ENCODE measurements around the gene ONECUT3.

Gene ONECUT3

DNA sequence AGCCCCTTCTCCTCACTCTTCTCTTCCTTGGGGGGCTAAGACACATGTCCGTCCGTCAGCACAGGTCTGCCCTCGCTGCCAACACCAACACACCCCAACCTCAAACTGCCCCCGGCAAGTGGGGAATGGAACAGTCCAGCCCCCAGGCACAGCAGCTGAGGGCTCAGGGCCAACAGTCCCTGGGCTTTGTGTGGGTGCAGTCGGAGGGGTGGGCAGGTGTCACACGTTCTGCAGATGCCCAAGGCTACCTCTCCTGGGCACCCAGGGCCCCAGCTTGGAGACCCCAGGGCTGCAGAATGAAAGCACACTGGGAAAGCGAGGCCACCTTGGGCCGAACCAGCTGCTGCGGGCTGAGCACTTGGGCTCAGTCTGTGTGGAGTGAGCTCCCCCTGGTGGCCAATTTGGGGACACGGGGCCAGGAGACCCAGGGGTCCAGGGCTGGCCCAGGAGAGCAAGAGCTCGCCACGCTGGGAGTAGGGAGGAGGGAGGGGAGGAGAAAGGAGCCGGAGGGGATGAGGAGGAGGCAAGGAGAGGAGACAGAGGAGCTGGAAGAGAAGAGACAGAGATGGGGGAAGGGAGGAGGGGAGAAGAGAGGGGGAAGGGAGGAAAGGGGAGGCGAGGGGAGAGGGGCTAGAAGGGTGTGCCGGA lies 72.7 kb downstream of the ONECUT3 start:
- peak overlapping the region; percentile 53 for H3K27ac Mint-ChIP-seq (ENCODE audit: low read depth)
- H3K36me3 Mint-ChIP-seq (ENCODE audit: insufficient read depth): peaks cover 42% of the 10 kb centered on the region
- peaks cover 5% of the 10 kb centered on the region for H3K4me1 Mint-ChIP-seq
- no peak overlapping the region for H3K4me3 Mint-ChIP-seq
- ATAC-seq (replicated peaks; ENCODE audit: extremely low read depth, poor library complexity, severe bottlenecking): peak; percentile 82
- no peaks in the 10 kb centered on the region for H3K9me3 Mint-ChIP-seq
- H3K27me3 Mint-ChIP-seq: no peaks in the 10 kb centered on the region
- peak; percentile 66 to 82 for DNase-seq (ENCODE audit: low spot score in 2 of 2)

GRCh38 chr19:1826557-1827521 lies 73.5 kb downstream of the ONECUT3 start:
- ATAC-seq (replicated peaks; ENCODE audit: extremely low read depth, poor library complexity, severe bottlenecking) (no peak), DNase-seq (ENCODE audit: low spot score in 2 of 2) (no peak)
- Mint-ChIP-seq H3K9me3 (no peaks in the 10 kb centered on the region), H3K27me3 (no peaks in the 10 kb centered on the region), H3K36me3 (ENCODE audit: insufficient read depth) (peaks cover 46% of the 10 kb centered on the region), H3K4me3 (no peak overlapping the region), H3K4me1 (peaks cover 7% of the 10 kb centered on the region), H3K27ac (ENCODE audit: low read depth) (no peak overlapping the region)

GRCh38 chr19:1827566-1828278 lies 74.4 kb downstream of the ONECUT3 start:
- DNase-seq (ENCODE audit: low spot score in 2 of 2) (no peak), ATAC-seq (replicated peaks; ENCODE audit: extremely low read depth, poor library complexity, severe bottlenecking) (no peak)
- Mint-ChIP-seq H3K27ac (ENCODE audit: low read depth) (no peak overlapping the region), H3K4me3 (no peak overlapping the region), H3K9me3 (no peaks in the 10 kb centered on the region), H3K4me1 (peaks cover 10% of the 10 kb centered on the region), H3K27me3 (no peaks in the 10 kb centered on the region), H3K36me3 (ENCODE audit: insufficient read depth) (peaks cover 44% of the 10 kb centered on the region)

GRCh38 chr19:1828279-1829238 lies 75.3 kb downstream of the ONECUT3 start:
- Mint-ChIP-seq H3K4me3 (no peak overlapping the region), H3K9me3 (no peaks in the 10 kb centered on the region), H3K27me3 (no peaks in the 10 kb centered on the region), H3K36me3 (ENCODE audit: insufficient read depth) (peaks cover 48% of the 10 kb centered on the region), H3K27ac (ENCODE audit: low read depth) (no peak overlapping the region), H3K4me1 (peaks cover 10% of the 10 kb centered on the region)
- DNase-seq (ENCODE audit: low spot score in 2 of 2) (no peak), ATAC-seq (replicated peaks; ENCODE audit: extremely low read depth, poor library complexity, severe bottlenecking) (no peak)

DNA sequence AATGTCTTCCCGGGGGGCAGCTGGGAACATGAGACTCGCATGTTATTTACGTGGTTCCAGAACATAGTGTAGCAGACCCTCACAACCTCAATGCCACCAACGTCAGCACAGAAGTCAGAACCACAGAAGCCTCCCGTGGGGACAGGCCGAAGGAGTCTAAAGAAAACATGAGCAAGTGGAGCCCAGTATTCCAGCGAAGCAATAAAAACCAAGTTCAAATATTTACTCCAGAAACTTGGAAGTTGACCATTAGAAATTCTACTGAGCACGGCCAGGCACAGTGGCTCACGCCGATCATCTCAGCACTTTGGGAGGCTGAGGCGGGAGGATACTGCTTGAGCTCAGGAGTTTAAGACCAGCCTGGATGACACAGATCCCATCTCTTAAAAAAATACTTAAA lies 76.7 kb downstream of the ONECUT3 start:
- H3K9me3 Mint-ChIP-seq: no peaks in the 10 kb centered on the region
- no peaks in the 10 kb centered on the region for H3K27me3 Mint-ChIP-seq
- peaks cover 39% of the 10 kb centered on the region for H3K36me3 Mint-ChIP-seq (ENCODE audit: insufficient read depth)
- H3K4me3 Mint-ChIP-seq: no peak overlapping the region
- no peak overlapping the region for H3K27ac Mint-ChIP-seq (ENCODE audit: low read depth)
- DNase-seq (ENCODE audit: low spot score in 2 of 2) (no peak), ATAC-seq (replicated peaks; ENCODE audit: extremely low read depth, poor library complexity, severe bottlenecking) (no peak)
- H3K4me1 Mint-ChIP-seq: peaks cover 10% of the 10 kb centered on the region

GRCh38 chr19:1830568-1830967 lies 77.3 kb downstream of the ONECUT3 start:
- Mint-ChIP-seq H3K27me3 (no peaks in the 10 kb centered on the region), H3K4me1 (peaks cover 11% of the 10 kb centered on the region), H3K36me3 (ENCODE audit: insufficient read depth) (peaks cover 37% of the 10 kb centered on the region), H3K4me3 (no peak overlapping the region), H3K27ac (ENCODE audit: low read depth) (no peak overlapping the region), H3K9me3 (no peaks in the 10 kb centered on the region)
- ATAC-seq (replicated peaks; ENCODE audit: extremely low read depth, poor library complexity, severe bottlenecking) (no peak), DNase-seq (ENCODE audit: low spot score in 2 of 2) (no peak)
